HG02798 (cell line): ENCODE measurements around the gene FAM180A.

Experiments used
- ATAC-seq: cut with Tn5 transposase; IDR thresholded peaks from one replicate; pipeline ENCODE4 v1.9.1; 2021; ENCODE audit warnings: mild to moderate bottlenecking; ENCODE audit not compliant: unreplicated experiment, poor library complexity

The FAM180A gene

GRCh38 chr7:135772639-135773222 lies 24.1 kb upstream of the FAM180A start:
- ATAC-seq, result no peak

GRCh38 chr7:135771961-135772638 lies 23.5 kb upstream of the FAM180A start:
- ATAC-seq, result no peak

GRCh38 chr7:135771051-135771450 lies 22.4 kb upstream of the FAM180A start:
- ATAC-seq, result no peak

DNA sequence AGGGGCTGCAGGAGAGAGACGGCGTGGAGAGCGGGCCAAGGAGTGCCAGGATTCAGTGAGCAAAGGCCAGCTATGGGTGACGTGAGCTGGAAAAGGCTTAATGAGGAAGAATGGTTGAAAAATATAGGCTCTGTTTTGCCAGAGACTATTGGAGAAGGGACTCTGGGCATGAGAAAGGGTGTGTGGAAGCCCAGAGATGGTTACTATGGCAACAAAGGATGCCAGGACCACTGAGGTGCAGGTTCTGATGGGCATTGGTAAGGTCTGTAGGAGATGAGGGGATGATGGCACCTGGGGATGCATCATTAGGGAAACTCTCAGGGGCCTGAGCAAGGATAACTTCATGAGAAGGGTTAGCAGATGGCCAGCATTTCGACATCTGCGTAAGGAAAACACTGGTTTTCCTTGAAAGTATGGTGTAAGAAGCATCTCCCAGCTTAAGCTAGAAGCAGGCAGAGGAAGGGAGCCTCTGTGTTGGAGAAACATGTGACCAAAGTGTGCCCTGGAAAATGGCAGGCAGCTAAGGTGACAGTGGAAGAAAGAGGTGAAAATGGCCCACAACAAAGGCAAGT lies 21.6 kb upstream of the FAM180A start:
- ATAC-seq, result no peak

GRCh38 chr7:135769005-135769802 lies 20.6 kb upstream of the FAM180A start:
- no peak for ATAC-seq

DNA sequence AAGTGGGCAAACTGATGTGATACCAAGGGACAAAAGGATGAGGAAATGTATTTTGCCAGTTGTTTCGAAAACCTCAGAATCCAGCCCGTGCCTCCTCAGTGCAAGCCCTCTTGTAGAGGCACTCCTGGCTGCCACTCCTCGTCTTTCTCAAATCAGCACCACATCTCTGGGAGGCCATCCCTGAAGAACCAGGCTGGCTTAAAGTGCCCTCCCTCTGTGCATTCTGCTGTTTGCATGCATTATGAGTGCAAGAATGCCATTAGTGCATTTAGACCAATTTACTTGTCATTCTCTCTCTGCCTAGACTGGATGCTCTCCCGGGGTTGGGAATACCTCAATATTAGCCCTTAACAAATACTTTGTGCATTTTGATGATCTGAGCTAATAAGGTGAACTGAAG lies 19.9 kb upstream of the FAM180A start:
- ATAC-seq, result no peak

- ATAC-seq, result no peak
These were observed 19.5 kb upstream of the FAM180A start for GRCh38 chr7:135768064-135768463.

GRCh38 chr7:135763261-135763660 lies 14.6 kb upstream of the FAM180A start:
- ATAC-seq, result no peak

DNA sequence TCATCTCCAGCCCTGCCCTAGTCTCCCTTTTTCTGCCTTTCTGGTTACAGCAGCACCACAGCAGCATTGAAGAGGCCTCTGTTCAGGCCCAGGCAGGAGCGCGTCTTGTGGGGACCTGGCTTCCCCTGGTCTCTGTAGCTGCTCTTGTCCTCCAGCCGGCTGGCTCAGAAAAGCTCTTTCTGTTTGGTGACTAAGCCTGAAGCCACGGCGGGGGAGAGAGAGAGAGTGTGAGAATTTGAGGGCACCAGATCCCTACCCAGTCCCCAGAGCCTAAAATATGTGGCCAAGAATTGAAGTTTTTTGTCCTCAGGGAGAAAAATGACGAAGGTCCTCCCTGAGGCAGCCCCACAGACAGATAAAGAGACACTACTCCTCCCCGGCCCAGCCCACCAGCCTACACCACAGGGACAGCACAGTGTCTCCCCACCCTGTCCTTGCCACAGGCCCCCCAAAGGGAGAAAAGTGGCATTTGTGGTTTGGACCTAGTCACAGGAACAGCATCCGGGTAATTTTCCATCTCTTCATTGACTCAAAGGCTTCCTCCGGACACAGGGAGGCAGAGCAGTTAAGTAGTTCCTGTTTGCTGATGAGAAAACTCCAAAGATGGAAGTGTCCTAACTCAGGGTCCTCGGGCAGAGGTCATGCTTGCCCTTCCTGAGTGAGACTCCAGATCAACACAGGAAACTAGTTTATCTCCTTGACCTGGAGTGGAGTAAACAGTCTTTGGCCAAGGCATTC lies 13.3 kb upstream of the FAM180A start:
- ATAC-seq, result no peak

DNA sequence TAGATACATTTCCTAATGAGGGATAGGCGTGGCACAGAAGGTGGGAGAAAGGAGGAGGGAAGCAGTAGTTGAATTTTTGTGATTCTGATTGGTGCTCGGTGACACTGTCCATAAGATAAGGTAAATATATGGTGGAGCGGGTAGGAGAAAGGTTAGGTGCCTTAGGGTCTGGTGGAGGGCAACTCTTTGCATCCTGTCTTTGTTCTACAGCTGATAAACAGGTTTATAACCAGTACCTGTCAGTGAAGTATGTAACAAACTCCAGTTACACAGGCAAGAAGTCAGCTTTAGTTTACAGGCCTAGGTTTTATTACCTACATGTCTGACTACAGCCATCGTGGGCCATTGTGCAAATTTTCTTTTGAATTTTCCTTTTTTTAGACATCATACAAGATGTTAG lies 10.9 kb upstream of the FAM180A start:
- no peak for ATAC-seq

DNA sequence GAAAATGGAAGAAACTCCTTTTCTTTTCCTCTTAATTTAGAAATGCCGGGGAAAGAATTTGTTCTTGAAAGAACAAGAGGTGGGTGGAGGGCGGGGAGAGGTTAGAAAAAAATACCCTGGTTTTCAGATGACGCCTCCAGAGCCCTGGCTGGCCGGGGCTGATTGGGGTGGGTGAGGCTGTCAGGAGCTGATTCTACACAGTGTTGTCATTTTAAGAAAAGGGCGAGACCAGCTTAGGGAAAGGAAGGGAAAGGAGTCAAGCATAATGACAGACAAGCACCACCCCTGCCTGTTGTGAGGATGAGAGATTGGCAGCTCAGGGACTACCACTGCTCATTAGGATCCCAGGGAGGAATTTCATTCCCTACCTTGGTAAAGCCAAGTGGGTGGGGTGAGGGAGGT lies 9.9 kb upstream of the FAM180A start:
- ATAC-seq, result no peak

DNA sequence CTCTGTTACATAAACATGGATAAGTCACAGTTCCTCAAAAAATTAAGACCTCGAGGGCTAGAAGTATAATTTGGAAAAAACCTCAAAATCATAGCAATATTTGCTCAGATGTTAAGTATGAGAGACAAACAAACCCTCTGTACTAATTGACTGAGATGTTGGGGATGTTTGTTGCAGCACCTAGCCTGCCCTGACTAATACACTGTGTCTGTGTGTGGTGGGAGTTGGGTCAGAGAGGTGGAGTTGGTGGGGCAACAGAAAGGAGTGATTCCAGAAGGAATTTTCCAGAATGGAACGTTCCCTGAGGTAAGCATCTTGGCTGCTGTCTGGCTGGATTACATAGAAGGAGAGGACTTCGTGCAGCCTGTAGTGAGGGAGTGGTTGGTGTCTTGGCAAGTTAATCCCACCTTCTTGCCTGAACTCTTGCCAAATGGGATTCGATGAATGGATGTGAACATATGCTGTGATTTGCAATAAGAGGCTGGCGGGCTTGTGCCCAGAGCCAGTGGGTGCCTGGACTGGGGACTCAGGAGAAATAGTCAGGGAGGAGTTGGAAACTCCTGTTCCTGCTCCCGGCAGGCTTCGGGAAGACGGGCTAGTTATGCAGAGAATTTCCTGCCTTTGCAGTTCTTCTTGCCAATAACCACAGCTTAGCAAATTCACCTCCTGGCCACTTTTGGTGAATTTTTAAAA lies 9.3 kb upstream of the FAM180A start:
- no peak for ATAC-seq

- ATAC-seq, result no peak
These were observed 7.6 kb upstream of the FAM180A start for GRCh38 chr7:135756191-135756590.

GRCh38 chr7:135755351-135755753 lies 6.7 kb upstream of the FAM180A start:
- no peak for ATAC-seq

DNA sequence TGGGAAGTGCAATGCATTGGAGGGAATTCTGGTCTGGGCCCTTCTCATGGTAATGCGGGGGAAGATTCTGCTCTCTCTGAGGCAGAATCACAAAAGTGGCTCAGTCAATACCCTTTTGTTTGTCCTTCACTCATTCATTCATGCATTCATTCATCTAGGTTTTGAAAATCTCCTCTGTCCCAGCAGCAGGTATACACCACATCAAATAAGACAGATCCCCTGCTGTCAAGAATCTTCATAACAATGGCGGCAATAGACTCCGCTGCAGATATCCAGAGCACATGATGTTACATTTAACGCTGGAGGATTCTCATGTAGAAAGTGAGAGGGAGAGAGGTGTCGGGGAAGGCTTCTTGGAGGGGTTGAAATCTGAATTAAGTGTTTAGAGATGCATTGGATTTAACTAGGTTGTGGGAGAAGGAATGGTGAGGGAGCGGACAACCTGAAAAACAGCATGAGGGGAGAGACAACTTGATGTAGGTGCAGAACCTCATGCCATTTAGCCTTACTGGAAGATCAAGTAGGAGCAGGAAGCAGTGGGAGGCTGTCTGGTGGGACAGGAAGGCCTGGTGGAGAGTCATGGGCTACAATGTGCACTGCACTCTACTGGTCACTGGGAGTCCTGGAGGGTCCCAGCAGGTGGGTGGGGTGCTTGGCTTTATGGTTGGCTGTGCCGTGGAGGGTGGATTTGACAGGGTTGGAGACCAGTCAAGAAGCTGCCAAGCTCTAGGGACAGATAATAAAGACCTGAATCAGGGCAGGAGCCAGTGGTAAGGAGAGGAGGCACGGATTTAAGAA lies 5.2 kb upstream of the FAM180A start:
- ATAC-seq, result no peak

DNA sequence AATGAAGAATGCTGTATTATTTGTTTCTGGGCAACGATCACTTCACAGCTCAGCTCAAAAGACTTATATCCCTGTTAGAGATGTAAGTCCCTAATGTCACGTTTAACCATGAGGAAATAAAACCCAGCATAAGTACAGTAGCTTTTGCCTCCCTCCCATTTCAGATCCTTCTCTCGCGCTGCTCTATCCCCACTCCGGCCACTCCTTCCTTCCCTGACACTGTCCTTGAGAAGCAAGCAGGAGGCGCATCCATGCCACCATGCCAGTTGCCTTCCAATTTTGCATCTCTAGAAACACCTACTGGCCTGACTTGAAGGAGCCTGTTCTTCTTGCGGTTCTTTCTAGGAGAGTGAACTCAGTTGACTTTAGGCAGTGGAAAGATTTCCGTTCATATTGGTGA lies 1.2 kb downstream of the FAM180A start:
- no peak for ATAC-seq

GRCh38 chr7:135745703-135746312 lies 2.8 kb downstream of the FAM180A start:
- no peak for ATAC-seq

GRCh38 chr7:135744938-135745702 lies 3.5 kb downstream of the FAM180A start:
- ATAC-seq, result no peak
